IMR-90 (cell line): Measurements from ENCODE around the gene ACSM6. TPM values are rescaled to one million over a fixed set of nuclear protein-coding genes. Genes with fewer than 3 reads are reported as not detected.

Source experiments
- ATAC-seq: fragments of 200-7000 bp; cut with Tn5 transposase; 2 replicates; pipeline ENCODE4 v1.9.1; 2020; ENCODE audit warnings: low read depth, mild to moderate bottlenecking, moderate library complexity
- BruUV-seq: library from RNA; stranded (reverse); fragments of 400-500 nt; replicated peaks from 2 replicates; lab custom pipeline; 2021; lab: Mats Ljungman, UMichigan
- CTCF ChIA-PET: fragments of 300-600 bp; formaldehyde crosslinking; extraction: SDS; loops from one replicate; lab custom pipeline; 2021; ENCODE audit warnings: antibody characterized with exemption; lab: Yijun Ruan, JAX
- POLR2A ChIA-PET: fragments of 300-600 bp; sonication (Branson Sonifier 250); formaldehyde crosslinking; loops from one replicate; lab custom pipeline; 2022; ENCODE audit warnings: antibody characterized with exemption; ENCODE audit not compliant: unreplicated experiment; lab: Charles Lee
- DNase-seq: peaks from one replicate; pipeline ENCODE4 v3.0.0; 2013
- H2AFZ ChIP-seq: replicated peaks from 2 replicates; pipeline ENCODE3; 2013; ENCODE audit warnings: low read length, mild to moderate bottlenecking; ENCODE audit not compliant: poor library complexity
- H2AK5ac ChIP-seq: 2 replicates; pipeline ENCODE4 v1.6.1; 2013; ENCODE audit warnings: low read depth, low read length, inconsistent platforms
- H2AK9ac ChIP-seq: replicated peaks from 2 replicates; pipeline ENCODE3; 2013; ENCODE audit warnings: mild to moderate bottlenecking, low read depth, low read length, moderate library complexity; ENCODE audit not compliant: poor library complexity
- H2BK120ac ChIP-seq: 2 replicates; pipeline ENCODE4 v1.6.1; 2013; ENCODE audit warnings: low read depth, low read length, inconsistent platforms
- H2BK15ac ChIP-seq: 3 replicates; pipeline ENCODE4 v1.6.1; 2013; ENCODE audit warnings: low read depth, low read length, inconsistent platforms
- H2BK20ac ChIP-seq: 2 replicates; pipeline ENCODE4 v1.6.1; 2013; ENCODE audit warnings: low read depth, mild to moderate bottlenecking, inconsistent platforms, low read length, moderate library complexity
- H2BK5ac ChIP-seq: 2 replicates; pipeline ENCODE4 v1.6.1; 2013; ENCODE audit warnings: mild to moderate bottlenecking, low read depth, low read length, inconsistent platforms; ENCODE audit not compliant: poor library complexity, severe bottlenecking
- H3K14ac ChIP-seq: replicated peaks from 2 replicates; pipeline ENCODE4 v1.6.1; 2013; ENCODE audit warnings: low read depth, low read length, inconsistent platforms
- H3K18ac ChIP-seq: 2 replicates; pipeline ENCODE4 v1.6.1; 2013; ENCODE audit warnings: low read depth, low read length, control low read depth
- H3K23ac ChIP-seq: 2 replicates; pipeline ENCODE4 v1.6.1; 2013; ENCODE audit warnings: low read depth, low read length, inconsistent platforms
- H3K27ac ChIP-seq: 2 replicates; pipeline ENCODE4 v1.5.1; 2013; ENCODE audit warnings: mild to moderate bottlenecking, control low read depth, low read length; ENCODE audit not compliant: insufficient read depth
- H3K27me3 ChIP-seq: 2 replicates; pipeline ENCODE4 v1.6.1; 2013; ENCODE audit warnings: low read length; ENCODE audit not compliant: control insufficient read depth, insufficient read depth
- H3K36me3 ChIP-seq: 2 replicates; pipeline ENCODE4 v1.6.1; 2013; ENCODE audit warnings: low read length, mixed read lengths; ENCODE audit not compliant: control insufficient read depth, insufficient read depth
- H3K4ac ChIP-seq: 2 replicates; pipeline ENCODE4 v1.6.1; 2013; ENCODE audit warnings: low read depth, low read length, inconsistent platforms
- H3K4me1 ChIP-seq: 2 replicates; pipeline ENCODE4 v1.6.1; 2013; ENCODE audit warnings: low read length, mixed read lengths; ENCODE audit not compliant: control insufficient read depth, insufficient read depth
- H3K4me2 ChIP-seq: 2 replicates; pipeline ENCODE4 v1.6.1; 2013; ENCODE audit warnings: low read depth, mild to moderate bottlenecking, control low read depth, low read length, moderate library complexity
- H3K4me3 ChIP-seq: 2 replicates; pipeline ENCODE4 v1.5.1; 2013; ENCODE audit warnings: low read depth, mild to moderate bottlenecking, control low read depth, low read length, moderate library complexity; ENCODE audit not compliant: insufficient read depth
- H3K56ac ChIP-seq: 2 replicates; pipeline ENCODE4 v1.6.1; 2013; ENCODE audit warnings: low read length, inconsistent platforms; ENCODE audit not compliant: insufficient read depth; ENCODE audit errors: extremely low read depth
- H3K79me1 ChIP-seq, 2 experiments: 2 replicates each; pipeline ENCODE4 v1.6.1; 2013; ENCODE audit warnings: low read length in 2 of 2, inconsistent platforms in 1 of 2, low read depth in 1 of 2
- H3K9ac ChIP-seq: 2 replicates; pipeline ENCODE4 v1.6.1; 2013; ENCODE audit warnings: low read depth, low read length, control low read depth
- H3K9me1 ChIP-seq: 2 replicates; pipeline ENCODE4 v1.6.1; 2013; ENCODE audit warnings: low read length, inconsistent platforms; ENCODE audit not compliant: insufficient read depth
- H3K9me3 ChIP-seq: 2 replicates; pipeline ENCODE4 v1.6.1; 2013; ENCODE audit warnings: low read length; ENCODE audit not compliant: control insufficient read depth, insufficient read depth
- H4K20me1 ChIP-seq: 2 replicates; pipeline ENCODE4 v1.6.1; 2013; ENCODE audit warnings: low read length, inconsistent platforms; ENCODE audit not compliant: insufficient read depth
- H4K5ac ChIP-seq: 2 replicates; pipeline ENCODE4 v1.6.1; 2013; ENCODE audit warnings: mild to moderate bottlenecking, low read depth, low read length, control low read depth
- H4K8ac ChIP-seq, 2 experiments: 2 replicates each; pipeline ENCODE4 v1.6.1; 2013; ENCODE audit warnings: low read depth in 2 of 2, low read length in 2 of 2, control low read depth in 1 of 2, inconsistent platforms in 1 of 2
- H4K91ac ChIP-seq: 2 replicates; pipeline ENCODE4 v1.6.1; 2013; ENCODE audit warnings: low read depth, low read length, inconsistent platforms; ENCODE audit not compliant: insufficient read depth
- BHLHE40 ChIP-seq: fragments of 150-350 bp; IDR thresholded peaks from 2 replicates; pipeline ENCODE4 v1.6.1; 2016; ENCODE audit warnings: mild to moderate bottlenecking, low read depth, low read length
- CEBPB ChIP-seq: IDR thresholded peaks from 2 replicates; pipeline ENCODE4 v1.6.1; 2012; ENCODE audit warnings: low read depth, low read length, improper control_type of control experiment
- CHD1 ChIP-seq: IDR thresholded peaks from 2 replicates; pipeline ENCODE4 v1.6.1; 2012; ENCODE audit warnings: low read depth, low read length, improper control_type of control experiment
- FOS ChIP-seq: fragments of 150-350 bp; IDR thresholded peaks from 2 replicates; pipeline ENCODE4 v1.6.1; 2016; ENCODE audit warnings: low read depth, low read length
- MAFK ChIP-seq: IDR thresholded peaks from 2 replicates; pipeline ENCODE4 v1.6.1; 2012; ENCODE audit warnings: low read depth, low read length, improper control_type of control experiment
- MAZ ChIP-seq: IDR thresholded peaks from 2 replicates; pipeline ENCODE4 v1.6.1; 2012; ENCODE audit warnings: low read depth, mild to moderate bottlenecking, low read length, improper control_type of control experiment, moderate library complexity, borderline replicate concordance
- MXI1 ChIP-seq: IDR thresholded peaks from 2 replicates; pipeline ENCODE4 v1.6.1; 2012; ENCODE audit warnings: low read depth, mild to moderate bottlenecking, low read length, moderate library complexity, borderline replicate concordance
- NFE2L2 ChIP-seq: fragments of 150-350 bp; IDR thresholded peaks from 2 replicates; pipeline ENCODE4 v1.6.1; 2016; ENCODE audit warnings: low read depth, mild to moderate bottlenecking, low read length
- POLR2A ChIP-seq: IDR thresholded peaks from 2 replicates; pipeline ENCODE4 v1.6.1; 2012; ENCODE audit warnings: mild to moderate bottlenecking, low read depth, low read length
- RAD21 ChIP-seq: IDR thresholded peaks from 2 replicates; pipeline ENCODE4 v1.6.1; 2012; ENCODE audit warnings: low read length, improper control_type of control experiment
- RCOR1 ChIP-seq: IDR thresholded peaks from 2 replicates; pipeline ENCODE4 v1.6.1; 2012; ENCODE audit warnings: mild to moderate bottlenecking, low read length, improper control_type of control experiment; ENCODE audit not compliant: insufficient replicate concordance
- RFX5 ChIP-seq: IDR thresholded peaks from 2 replicates; pipeline ENCODE4 v1.8.0; 2012; ENCODE audit warnings: low read depth, mild to moderate bottlenecking, low read length, moderate library complexity
- SMC3 ChIP-seq: fragments of 150-350 bp; IDR thresholded peaks from 2 replicates; pipeline ENCODE4 v1.6.1; 2016; ENCODE audit warnings: low read depth, mild to moderate bottlenecking, antibody characterized with exemption, low read length, moderate library complexity
- WGBS, 2 experiments: methylation state at CpG; one replicate each; pipeline versions ENCODE4 v1.1.5 to v1.1.7; 2013; ENCODE audit warnings: missing lambda C conversion rate in 2 of 2; ENCODE audit not compliant: insufficient read length in 1 of 2; ENCODE audit errors: extremely low coverage in 2 of 2; 5-methylcytosine and 5-hydroxymethylcytosine counted together
- dilution Hi-C: fragments of 300-500 bp; cut with HindIII; formaldehyde crosslinking; loops from one replicate; pipeline ENCODE4 v1.14.3; 2018; ENCODE audit warnings: low sequenced_read_pairs; ENCODE audit not compliant: unreplicated experiment
- in situ Hi-C: fragments of 300-500 bp; cut with MboI; formaldehyde crosslinking; loops from 3 replicates; pipeline ENCODE4 v1.14.3; 2019; ENCODE audit warnings: low sequenced_read_pairs, inconsistent platforms, mixed read lengths
- intact Hi-C: fragments of 100-400 bp; cut with micrococcal nuclease; formaldehyde crosslinking; loops from 2 replicates; pipeline ENCODE4 v1.10.0; 2022
- polyA plus RNA-seq, 3 experiments: library from polyadenylated mRNA; depleted of rRNA; stranded (reverse); fragments of >200 nt; gene quantifications; 2 replicates each; pipeline ENCODE4 v1.2.3, GENCODE V29; 2012; ENCODE audit warnings: low replicate concordance in 1 of 3
- total RNA-seq: library from RNA; depleted of rRNA; stranded (reverse); fragments of >200 nt; gene quantifications from 2 replicates; pipeline ENCODE4 v1.2.3, GENCODE V29; 2012
- TF ChIP-seq, protein P1 (sequence below): fragments of 150-350 bp; IDR thresholded peaks from 2 replicates; pipeline ENCODE4 v1.6.1; 2017; ENCODE audit warnings: mild to moderate bottlenecking, antibody characterized with exemption, low read length, low read depth
- TF ChIP-seq, protein P2 (sequence below): fragments of 150-350 bp; IDR thresholded peaks from 2 replicates; pipeline ENCODE4 v1.6.1; 2016; ENCODE audit warnings: low read depth, mild to moderate bottlenecking, low read length, moderate library complexity, borderline replicate concordance
- TF ChIP-seq, protein P3 (sequence below): conservative IDR thresholded peaks from 2 replicates; pipeline ENCODE4 v1.5.1; 2012; ENCODE audit warnings: mild to moderate bottlenecking, low read depth, low read length, improper control_type of control experiment

The ACSM6 gene
- total and polyA plus RNA-seq, 2 of the 4 experiments (the other 2 are of a cell fraction), result not detected

DNA sequence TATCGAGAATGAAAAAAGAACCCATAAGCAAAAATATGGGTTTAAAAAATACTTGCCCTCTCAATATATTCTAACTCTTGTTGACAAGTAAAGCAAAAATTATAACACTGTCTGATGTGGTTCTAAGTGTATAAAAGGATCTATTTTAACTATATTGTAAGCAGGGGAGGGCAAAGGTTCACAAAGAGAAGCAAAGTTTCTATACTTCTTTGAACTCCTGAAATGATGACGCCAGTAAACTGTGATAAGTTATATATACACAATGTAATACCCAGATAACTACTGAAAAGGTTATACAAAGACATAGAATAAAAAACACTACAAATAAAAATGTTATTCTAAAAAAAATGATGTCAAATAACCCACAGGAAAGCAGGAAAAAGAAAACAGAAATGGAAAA lies 59.6 kb downstream of the ACSM6 start:
- intact Hi-C loops, result no loop called here
- CTCF ChIA-PET, result no interaction called here
- H2BK20ac ChIP-seq, result no peak overlapping the region

More for the DNA sequence above, 59.6 kb downstream of the ACSM6 start:
- Histone ChIP-seq H3K4me3 (no peak overlapping the region), H3K18ac (no peak overlapping the region), H3K79me1 (peaks cover 16 to 47% of the 10 kb centered on the region in 2 experiments; a peak in 3 of 4 replicates), H3K27ac (no peak overlapping the region), H3K9me1 (peaks cover 19% of the 10 kb centered on the region), H3K4ac (no peak overlapping the region), H2AK9ac (no peak overlapping the region), H3K56ac (no peak overlapping the region), H2BK15ac (no peak overlapping the region), H3K23ac (no peak overlapping the region), H4K91ac (no peak overlapping the region), H3K9ac (no peak overlapping the region), H4K8ac (no peak overlapping the region), H4K20me1 (peaks cover 3% of the 10 kb centered on the region; the same call in 1 of the 2 replicates), H2AK5ac (no peak overlapping the region), H2AFZ (no peak overlapping the region), H3K4me2 (no peak overlapping the region), H3K27me3 (no peaks in the 10 kb centered on the region), H2BK120ac (no peak overlapping the region), H3K4me1 (peaks cover 5% of the 10 kb centered on the region), H3K9me3 (peaks cover 4% of the 10 kb centered on the region; the same call in 1 of the 2 replicates), H2BK5ac (no peak overlapping the region), H3K14ac (no peak overlapping the region), H4K5ac (no peak overlapping the region), H3K36me3 (peaks cover 28% of the 10 kb centered on the region)
- TF ChIP-seq CEBPB, result no peak
- no peak for TF ChIP-seq FOS
- no peak for TF ChIP-seq RAD21
- no peak for TF ChIP-seq MAZ
- TF ChIP-seq RFX5, result no peak
- no peak for TF ChIP-seq RCOR1
- TF ChIP-seq CHD1, result no peak
- no peak for TF ChIP-seq NFE2L2
- no peak for TF ChIP-seq POLR2A
- TF ChIP-seq BHLHE40, result no peak
- TF ChIP-seq, protein P1, sequence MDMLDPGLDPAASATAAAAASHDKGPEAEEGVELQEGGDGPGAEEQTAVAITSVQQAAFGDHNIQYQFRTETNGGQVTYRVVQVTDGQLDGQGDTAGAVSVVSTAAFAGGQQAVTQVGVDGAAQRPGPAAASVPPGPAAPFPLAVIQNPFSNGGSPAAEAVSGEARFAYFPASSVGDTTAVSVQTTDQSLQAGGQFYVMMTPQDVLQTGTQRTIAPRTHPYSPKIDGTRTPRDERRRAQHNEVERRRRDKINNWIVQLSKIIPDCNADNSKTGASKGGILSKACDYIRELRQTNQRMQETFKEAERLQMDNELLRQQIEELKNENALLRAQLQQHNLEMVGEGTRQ, result no peak
- TF ChIP-seq, protein P2, sequence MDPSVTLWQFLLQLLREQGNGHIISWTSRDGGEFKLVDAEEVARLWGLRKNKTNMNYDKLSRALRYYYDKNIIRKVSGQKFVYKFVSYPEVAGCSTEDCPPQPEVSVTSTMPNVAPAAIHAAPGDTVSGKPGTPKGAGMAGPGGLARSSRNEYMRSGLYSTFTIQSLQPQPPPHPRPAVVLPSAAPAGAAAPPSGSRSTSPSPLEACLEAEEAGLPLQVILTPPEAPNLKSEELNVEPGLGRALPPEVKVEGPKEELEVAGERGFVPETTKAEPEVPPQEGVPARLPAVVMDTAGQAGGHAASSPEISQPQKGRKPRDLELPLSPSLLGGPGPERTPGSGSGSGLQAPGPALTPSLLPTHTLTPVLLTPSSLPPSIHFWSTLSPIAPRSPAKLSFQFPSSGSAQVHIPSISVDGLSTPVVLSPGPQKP, result no peak
- no peak for TF ChIP-seq MXI1
- TF ChIP-seq MAFK, result no peak
- TF ChIP-seq, protein P3, sequence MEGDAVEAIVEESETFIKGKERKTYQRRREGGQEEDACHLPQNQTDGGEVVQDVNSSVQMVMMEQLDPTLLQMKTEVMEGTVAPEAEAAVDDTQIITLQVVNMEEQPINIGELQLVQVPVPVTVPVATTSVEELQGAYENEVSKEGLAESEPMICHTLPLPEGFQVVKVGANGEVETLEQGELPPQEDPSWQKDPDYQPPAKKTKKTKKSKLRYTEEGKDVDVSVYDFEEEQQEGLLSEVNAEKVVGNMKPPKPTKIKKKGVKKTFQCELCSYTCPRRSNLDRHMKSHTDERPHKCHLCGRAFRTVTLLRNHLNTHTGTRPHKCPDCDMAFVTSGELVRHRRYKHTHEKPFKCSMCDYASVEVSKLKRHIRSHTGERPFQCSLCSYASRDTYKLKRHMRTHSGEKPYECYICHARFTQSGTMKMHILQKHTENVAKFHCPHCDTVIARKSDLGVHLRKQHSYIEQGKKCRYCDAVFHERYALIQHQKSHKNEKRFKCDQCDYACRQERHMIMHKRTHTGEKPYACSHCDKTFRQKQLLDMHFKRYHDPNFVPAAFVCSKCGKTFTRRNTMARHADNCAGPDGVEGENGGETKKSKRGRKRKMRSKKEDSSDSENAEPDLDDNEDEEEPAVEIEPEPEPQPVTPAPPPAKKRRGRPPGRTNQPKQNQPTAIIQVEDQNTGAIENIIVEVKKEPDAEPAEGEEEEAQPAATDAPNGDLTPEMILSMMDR, result no peak
- no peak for TF ChIP-seq SMC3
- DNase-seq, result no peak
- POLR2A ChIA-PET, result no interaction called here
- dilution Hi-C loops, result no loop called here
- no peak for ATAC-seq
- in situ Hi-C loops, result no loop called here
- no CpG with 5 or more reads among the region's 2 CpGs for WGBS, 2 experiments
- BruUV-seq, result no TSS peak
